HUDEP-2 (cell line): ENCODE measurements around the gene CNTN4.
"Not testable (repeated sequence)": the region's sequence is repeated elsewhere in the genome, so short reads cannot be mapped to it uniquely, and the experiment has no call there.

Source experiments
- DNase-seq, 76 experiments: peaks; one replicate each; lab custom pipeline; 2025; ENCODE audit not compliant: unreplicated experiment in 76 of 76; lab: John Stamatoyannopoulos, UW

CNTN4 gene

DNA sequence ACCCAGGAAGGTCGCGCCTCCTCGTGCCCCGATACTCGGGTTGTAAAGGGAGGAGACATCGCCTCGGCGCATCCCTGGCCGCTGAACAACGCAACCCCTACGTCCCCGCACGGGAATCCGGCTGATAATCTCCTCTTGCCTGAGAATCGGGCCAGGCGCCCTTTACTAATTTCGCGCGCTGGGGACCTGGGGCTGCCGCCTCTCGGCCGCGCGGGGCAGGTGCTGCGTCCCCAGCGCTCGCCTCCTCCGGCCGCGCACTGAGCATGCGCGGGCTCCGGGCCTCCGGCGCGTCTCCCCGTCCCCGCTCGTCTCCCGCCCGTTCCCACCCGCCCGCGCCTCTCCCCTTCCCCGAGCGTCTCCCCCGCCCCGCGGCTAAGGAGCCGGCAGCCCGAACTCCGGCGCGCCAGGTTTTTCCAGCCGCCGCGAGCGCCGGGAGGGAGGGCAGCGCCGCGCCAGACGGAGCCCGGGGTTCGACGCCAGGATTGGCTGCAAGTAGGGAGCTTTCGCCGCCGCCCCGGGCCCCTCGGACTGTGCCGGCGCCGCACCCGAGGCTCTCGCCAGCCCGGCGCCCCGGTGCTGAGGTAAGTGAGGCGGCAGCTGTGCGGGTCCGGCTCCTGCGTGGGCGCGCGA lies at the start of gene CNTN4:
Gene CNTN4 (plus strand): TSS at position 469 of the 630 bp plus-strand sequence.
- DNase-seq, result no peak

GRCh38 chr3:2061360-2061759 lies 37.3 kb upstream of the CNTN4 start:
- no peak for DNase-seq

DNA sequence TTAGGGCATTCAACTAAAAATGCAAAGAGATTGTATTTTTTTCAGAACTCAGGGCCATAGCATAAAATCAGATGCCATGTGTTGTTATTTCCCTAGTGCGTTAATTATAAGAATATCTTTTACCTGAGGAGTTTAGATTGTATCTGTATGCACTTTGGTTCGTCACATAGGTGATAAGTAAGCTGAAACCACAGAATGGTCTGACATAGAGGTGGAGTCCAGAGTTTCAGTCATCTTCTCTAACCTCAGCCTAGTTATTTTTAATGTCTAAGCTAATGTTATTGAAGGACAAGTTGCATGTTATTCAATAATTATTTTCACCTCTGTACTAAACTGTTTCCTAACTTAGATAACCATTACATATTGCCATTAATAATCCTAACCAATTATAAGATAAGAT lies 27.1 kb upstream of the CNTN4 start:
- no peak for DNase-seq

DNA sequence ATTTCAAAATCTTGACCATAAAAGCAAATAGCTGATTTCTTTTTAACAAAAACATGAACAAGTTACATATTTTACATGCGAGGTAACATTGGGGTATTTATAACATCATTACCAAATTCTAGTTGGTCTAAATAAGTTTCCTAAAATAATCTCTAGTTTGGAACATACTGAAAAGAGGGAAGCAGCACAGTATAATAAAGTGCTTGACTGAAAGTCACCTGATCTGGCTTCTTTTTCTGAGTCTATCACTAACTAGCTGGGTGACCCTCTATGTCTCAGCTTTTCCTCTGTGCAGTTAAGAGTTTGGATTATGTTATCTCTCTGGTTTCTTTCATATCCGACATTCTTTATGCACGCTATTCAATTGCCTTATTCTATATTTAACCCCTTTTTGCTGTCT lies 19.8 kb upstream of the CNTN4 start:
- DNase-seq, result no peak

- no peak for DNase-seq
These were observed 15.7 kb upstream of the CNTN4 start for GRCh38 chr3:2082871-2083480.

GRCh38 chr3:2083558-2083957 lies 15.1 kb upstream of the CNTN4 start:
- not testable (repeated sequence) for DNase-seq

DNA sequence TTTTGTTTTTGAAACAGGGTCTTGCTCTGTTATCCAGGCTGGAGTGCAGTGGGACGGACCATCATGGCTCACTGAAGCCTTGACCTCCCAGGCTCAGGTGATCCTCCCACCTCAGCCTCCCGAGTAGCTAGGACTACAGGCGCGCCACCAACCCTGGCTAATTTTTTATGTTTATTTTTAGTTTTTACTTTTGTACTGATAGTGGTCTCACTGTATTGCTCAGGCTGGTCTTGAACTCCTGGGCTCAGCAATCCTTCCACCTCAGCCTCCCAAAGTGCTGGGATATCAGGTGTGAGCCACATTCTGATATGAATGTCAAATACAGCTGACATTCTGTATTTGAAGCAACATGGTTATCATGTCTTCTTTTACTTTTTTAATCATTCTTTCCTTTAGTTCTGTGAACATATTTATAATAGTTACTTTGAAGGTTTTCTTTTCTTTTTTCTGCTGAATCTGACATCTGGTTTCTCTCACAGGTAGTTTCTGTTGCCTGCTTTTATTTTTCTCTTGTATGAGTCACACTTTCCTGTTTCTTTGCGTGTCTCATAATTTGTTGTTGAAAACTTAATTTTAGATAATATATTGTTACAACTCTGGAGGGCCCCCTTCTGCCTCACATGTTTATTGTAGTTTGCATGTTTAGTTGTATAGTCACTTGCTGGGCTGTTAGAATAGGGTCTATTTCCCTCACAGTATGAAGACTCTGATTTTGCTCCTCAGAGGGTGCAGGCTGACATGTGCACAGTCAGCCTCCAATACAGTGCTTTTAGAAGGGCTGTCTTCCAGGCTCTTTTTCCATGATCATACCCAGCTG lies 8.4 kb upstream of the CNTN4 start:
- DNase-seq, result no peak

DNA sequence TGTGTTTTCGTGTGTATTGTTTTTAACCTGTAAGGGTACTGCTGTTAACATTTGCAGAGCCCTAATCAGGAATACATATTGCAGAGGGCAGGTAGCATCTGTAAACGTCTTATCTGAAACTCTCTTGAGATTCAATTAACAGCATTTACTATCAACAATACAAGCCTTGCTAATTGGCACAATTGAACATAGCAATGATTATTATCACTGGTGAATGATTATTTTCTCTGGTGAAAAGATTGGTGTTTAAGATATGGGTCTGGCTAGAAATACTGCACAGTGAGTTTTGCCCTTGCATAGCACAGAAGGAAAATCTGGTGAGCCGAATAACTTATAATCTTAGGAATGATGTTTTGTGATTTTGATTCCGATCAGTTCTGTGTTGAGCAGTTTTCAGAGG lies 5.9 kb upstream of the CNTN4 start:
- no peak for DNase-seq

GRCh38 chr3:2094941-2095340 lies 3.7 kb upstream of the CNTN4 start:
- DNase-seq, result no peak

DNA sequence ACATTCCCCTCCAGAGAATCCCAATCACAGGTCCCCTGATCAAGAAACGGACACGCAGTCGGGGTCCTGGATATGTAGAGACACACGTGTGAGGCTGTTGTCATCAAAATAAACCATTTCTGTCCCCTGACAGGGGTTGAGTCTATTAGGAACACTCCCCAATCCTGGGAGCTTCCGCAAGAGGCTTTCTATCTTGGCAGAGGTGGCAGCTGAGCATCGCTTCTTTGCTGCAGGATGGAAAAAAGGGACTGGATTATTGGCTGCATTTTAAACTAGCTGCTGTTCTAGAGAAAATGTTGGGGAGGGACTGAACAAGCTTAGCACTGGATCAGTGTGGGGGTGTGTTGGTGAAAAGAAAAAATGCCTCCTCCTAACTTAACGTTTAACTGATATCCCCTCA lies 2.5 kb upstream of the CNTN4 start:
- DNase-seq, result no peak

DNA sequence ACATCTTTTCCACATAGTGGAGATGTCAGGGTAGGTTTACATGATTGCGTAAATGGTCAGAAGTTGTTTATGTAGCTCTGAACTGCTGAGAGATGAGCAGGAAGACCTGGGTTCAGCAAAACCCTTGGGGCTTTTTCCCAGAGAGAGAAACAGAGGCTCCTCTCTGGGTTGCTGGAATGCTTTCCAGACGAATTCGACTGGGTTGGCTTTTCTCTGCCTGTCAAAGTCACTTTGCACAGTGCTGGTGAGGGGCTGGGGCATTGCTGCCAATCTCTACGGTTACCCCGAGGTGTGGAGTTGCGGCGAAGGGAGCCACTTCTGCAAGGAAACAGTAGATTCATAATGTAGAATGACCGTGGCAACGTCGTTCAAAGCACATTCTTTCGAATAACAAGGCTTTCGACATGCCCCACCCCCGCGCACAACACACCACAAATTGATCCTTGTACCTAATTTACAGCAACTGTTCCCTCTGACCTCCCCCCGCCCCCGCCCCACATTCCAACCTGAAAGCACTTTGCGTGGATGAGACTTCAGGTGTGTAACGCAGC lies 950 bp upstream of the CNTN4 start:
- no peak for DNase-seq

- DNase-seq, result no peak
These were observed 484 bp downstream of the CNTN4 start for GRCh38 chr3:2099028-2099671.

GRCh38 chr3:2099779-2100191 lies 1.1 kb downstream of the CNTN4 start:
- no peak for DNase-seq

DNA sequence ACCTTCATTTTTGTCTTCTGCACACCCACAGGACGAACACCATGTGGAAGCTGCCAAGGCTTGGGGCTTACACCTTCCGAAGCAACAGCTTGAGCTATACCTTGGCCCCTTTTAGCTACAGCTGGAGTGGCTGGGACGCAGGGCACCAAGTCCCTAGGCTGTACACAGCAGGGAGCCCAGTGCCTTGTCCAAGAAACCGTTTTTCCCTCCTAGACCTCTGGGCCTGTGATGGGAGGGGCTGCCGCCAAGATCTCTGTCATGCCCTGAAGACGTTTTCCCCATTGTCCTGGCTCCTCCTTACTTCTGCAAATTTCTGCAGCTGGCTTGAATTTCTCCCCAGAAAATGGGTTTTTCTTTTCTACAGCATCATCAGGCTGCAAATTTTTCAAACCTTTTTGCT lies 7.8 kb downstream of the CNTN4 start:
- DNase-seq, result no peak

- no peak for DNase-seq
These were observed 12.0 kb downstream of the CNTN4 start for GRCh38 chr3:2110597-2111117.

DNA sequence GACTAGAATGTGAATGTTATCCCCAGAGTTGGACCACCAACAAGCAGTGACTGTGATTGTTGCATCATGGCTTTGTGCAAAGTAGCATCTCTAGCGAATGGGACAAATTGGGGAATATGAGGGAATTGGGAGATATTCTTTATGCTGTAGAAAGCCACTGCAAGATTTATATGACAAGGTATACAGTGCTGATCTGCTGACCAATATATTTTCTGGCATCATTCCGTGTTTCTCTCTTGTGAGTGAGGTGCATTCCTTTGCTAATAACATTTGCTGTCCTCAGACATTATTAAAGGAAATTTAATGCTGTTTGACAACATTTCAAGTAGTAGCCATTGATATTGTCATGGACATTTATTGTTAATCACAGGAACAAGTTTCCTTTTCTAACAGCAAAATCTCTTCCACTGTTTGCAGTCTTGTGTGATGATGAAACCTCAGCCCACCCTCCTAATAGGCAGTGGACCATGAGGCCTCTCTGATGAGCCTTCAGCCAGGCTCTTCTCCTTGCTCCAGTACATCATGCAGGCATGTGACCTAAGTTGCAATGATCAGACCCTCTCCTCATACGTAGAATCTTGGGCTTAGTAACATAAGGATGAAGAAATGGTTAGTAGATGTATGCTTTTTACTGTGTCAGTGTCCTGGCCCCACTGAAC lies 16.1 kb downstream of the CNTN4 start:
- no peak for DNase-seq

- DNase-seq, result no peak
These were observed 32.1 kb downstream of the CNTN4 start for GRCh38 chr3:2130726-2131125.

GRCh38 chr3:2133146-2133545 lies 34.5 kb downstream of the CNTN4 start:
- DNase-seq, result no peak

- no peak for DNase-seq
These were observed 39.0 kb downstream of the CNTN4 start for GRCh38 chr3:2137651-2138050.

- no peak for DNase-seq
These were observed 42.8 kb downstream of the CNTN4 start for GRCh38 chr3:2141482-2141881.
